Stimulated activated CD4-positive, alpha-beta T cell treated with anti-CD3 and anti-CD28 coated beads, Interleukin-2, amount 100 ng/mL, for 24 hours (primary cell): Measurements from ENCODE around the gene CNN2.
"Not testable (repeated sequence)": the region's sequence is repeated elsewhere in the genome, so short reads cannot be mapped to it uniquely, and the experiment has no call there.

Experiments used
- DNase-seq, 2 donors: peaks; one replicate each; pipeline ENCODE4 v3.0.0-alpha.2; 2020

Gene CNN2

GRCh38 chr19:1012334-1012733, 14.1 kb upstream of the CNN2 start:
- no peak for DNase-seq

- no peak for DNase-seq
These were observed 13.2 kb upstream of the CNN2 start for GRCh38 chr19:1013218-1013617.

- no peak for DNase-seq
These were observed 12.0 kb upstream of the CNN2 start for GRCh38 chr19:1014161-1015060.

GRCh38 chr19:1015061-1015781, 11.2 kb upstream of the CNN2 start:
- DNase-seq = no peak

- DNase-seq = no peak
These were observed 10.4 kb upstream of the CNN2 start for GRCh38 chr19:1015782-1016646.

- DNase-seq = no peak
These were observed 9.7 kb upstream of the CNN2 start for GRCh38 chr19:1016647-1017114.

GRCh38 chr19:1017115-1017905, 9.1 kb upstream of the CNN2 start:
- DNase-seq = no peak

GRCh38 chr19:1017906-1018305, 8.5 kb upstream of the CNN2 start:
- DNase-seq = no peak

- DNase-seq = no peak
These were observed 8.0 kb upstream of the CNN2 start for GRCh38 chr19:1018393-1018792.

- DNase-seq = no peak
These were observed 7.3 kb upstream of the CNN2 start for GRCh38 chr19:1018932-1019615.

GRCh38 chr19:1019616-1019961, 6.8 kb upstream of the CNN2 start:
- DNase-seq = no peak

- peak in 1 of 2 donors; percentile 41 for DNase-seq
These were observed 6.2 kb upstream of the CNN2 start for GRCh38 chr19:1019980-1020867.

- DNase-seq = peak; percentile 97
These were observed 5.5 kb upstream of the CNN2 start, which contains the start of gene TMEM259 for GRCh38 chr19:1020868-1021425. Gene TMEM259 (minus strand): TSS chr19:1021123. CDS start chr19:1020996, 127 bp downstream.

GRCh38 chr19:1023883-1024188, 2.6 kb upstream of the CNN2 start:
- not testable (repeated sequence) for DNase-seq

- DNase-seq = not testable (repeated sequence)
These were observed 1.3 kb upstream of the CNN2 start for GRCh38 chr19:1025080-1025479.

GRCh38 chr19:1026783-1027649, 608 bp downstream of the CNN2 start:
- DNase-seq = peak; percentile 38 to 56

- DNase-seq = no peak
These were observed 1.2 kb downstream of the CNN2 start for GRCh38 chr19:1027650-1028061.

- peak; percentile 57 to 62 for DNase-seq
These were observed 1.9 kb downstream of the CNN2 start for GRCh38 chr19:1028062-1028926.
